ENCODE data around the gene ASB3. TPM values are rescaled to one million over a fixed set of nuclear protein-coding genes. Genes with fewer than 3 reads are reported as not detected.

Gene ASB3
- polyA plus RNA-seq, 3 donors from 2014 or later = 13.0 to 15.2 (median 13.4) TPM

- no peak for DNase-seq
- Mint-ChIP-seq H3K4me3 (no peak overlapping the region), H3K27me3 (ENCODE audit: low read depth in 3 of 3) (no peaks in the 10 kb centered on the region), H3K4me1 (no peaks in the 10 kb centered on the region), H3K36me3 (no peaks in the 10 kb centered on the region), H3K27ac (no peak overlapping the region), H3K9me3 (peaks cover 0 to 1% (median 0%) of the 10 kb centered on the region in 6 donors)
Measured at GRCh38 chr2:53652131-53652530, 134.6 kb downstream of the ASB3 start.

- DNase-seq = no peak
- Mint-ChIP-seq H3K4me1 (no peaks in the 10 kb centered on the region), H3K36me3 (no peaks in the 10 kb centered on the region), H3K9me3 (peaks cover 0 to 1% (median 0%) of the 10 kb centered on the region in 6 donors), H3K27ac (no peak overlapping the region), H3K4me3 (no peak overlapping the region), H3K27me3 (ENCODE audit: low read depth in 3 of 3) (peaks cover 0 to 2% (median 0%) of the 10 kb centered on the region in 3 donors)
Measured at GRCh38 chr2:53646788-53647187, 140.0 kb downstream of the ASB3 start.

- Mint-ChIP-seq H3K27ac (no peak overlapping the region), H3K36me3 (peaks cover 0 to 3% (median 0%) of the 10 kb centered on the region in 3 donors), H3K4me1 (no peaks in the 10 kb centered on the region), H3K27me3 (ENCODE audit: low read depth in 3 of 3) (peaks cover 0 to 5% (median 3%) of the 10 kb centered on the region in 3 donors), H3K9me3 (no peaks in the 10 kb centered on the region), H3K4me3 (no peak overlapping the region)
- DNase-seq = no peak
Measured at GRCh38 chr2:53641290-53641689, 145.5 kb downstream of the ASB3 start.

- no peak for DNase-seq
- Mint-ChIP-seq H3K27me3 (ENCODE audit: low read depth in 3 of 3) (peaks cover 0 to 5% (median 3%) of the 10 kb centered on the region in 3 donors), H3K9me3 (no peaks in the 10 kb centered on the region), H3K4me1 (no peaks in the 10 kb centered on the region), H3K27ac (no peak overlapping the region), H3K4me3 (no peak overlapping the region), H3K36me3 (peaks cover 0 to 3% (median 0%) of the 10 kb centered on the region in 3 donors)
Measured at GRCh38 chr2:53640466-53640865, 146.3 kb downstream of the ASB3 start.

- Mint-ChIP-seq H3K4me3 (no peak overlapping the region), H3K36me3 (peaks cover 0 to 3% (median 0%) of the 10 kb centered on the region in 3 donors), H3K27ac (no peak overlapping the region), H3K4me1 (no peaks in the 10 kb centered on the region), H3K27me3 (ENCODE audit: low read depth in 3 of 3) (peaks cover 0 to 3% (median 3%) of the 10 kb centered on the region in 3 donors), H3K9me3 (no peaks in the 10 kb centered on the region)
- DNase-seq = no peak
Measured at GRCh38 chr2:53636596-53636995, 150.2 kb downstream of the ASB3 start.

GRCh38 chr2:53636109-53636508 lies 150.6 kb downstream of the ASB3 start:
- no peak overlapping the region for H3K4me3 Mint-ChIP-seq
- H3K27ac Mint-ChIP-seq = no peak overlapping the region
- H3K4me1 Mint-ChIP-seq = no peaks in the 10 kb centered on the region
- H3K9me3 Mint-ChIP-seq = no peaks in the 10 kb centered on the region
- peaks cover 0 to 3% (median 3%) of the 10 kb centered on the region in 3 donors for H3K27me3 Mint-ChIP-seq (ENCODE audit: low read depth in 3 of 3)
- DNase-seq = no peak
- H3K36me3 Mint-ChIP-seq = peaks cover 0 to 3% (median 0%) of the 10 kb centered on the region in 3 donors

GRCh38 chr2:53635694-53636093 lies 151.1 kb downstream of the ASB3 start:
- no peak overlapping the region for H3K27ac Mint-ChIP-seq
- peaks cover 0 to 3% (median 0%) of the 10 kb centered on the region in 3 donors for H3K36me3 Mint-ChIP-seq
- H3K27me3 Mint-ChIP-seq (ENCODE audit: low read depth in 3 of 3) = peaks cover 0 to 3% (median 2%) of the 10 kb centered on the region in 3 donors
- DNase-seq = no peak
- no peaks in the 10 kb centered on the region for H3K4me1 Mint-ChIP-seq
- H3K4me3 Mint-ChIP-seq = no peak overlapping the region
- H3K9me3 Mint-ChIP-seq = no peaks in the 10 kb centered on the region

- no peaks in the 10 kb centered on the region for H3K9me3 Mint-ChIP-seq
- no peak overlapping the region for H3K4me3 Mint-ChIP-seq
- no peak overlapping the region for H3K27ac Mint-ChIP-seq
- no peak for DNase-seq
- peaks cover 2 to 10% (median 2%) of the 10 kb centered on the region in 3 donors for H3K27me3 Mint-ChIP-seq (ENCODE audit: low read depth in 3 of 3)
- no peaks in the 10 kb centered on the region for H3K36me3 Mint-ChIP-seq
- no peaks in the 10 kb centered on the region for H3K4me1 Mint-ChIP-seq
Measured at GRCh38 chr2:53633441-53633840, 153.3 kb downstream of the ASB3 start.

- DNase-seq = no peak
- Mint-ChIP-seq H3K27me3 (ENCODE audit: low read depth in 3 of 3) (peaks cover 1 to 10% (median 2%) of the 10 kb centered on the region in 3 donors), H3K4me1 (no peaks in the 10 kb centered on the region), H3K36me3 (no peaks in the 10 kb centered on the region), H3K9me3 (peaks cover 0 to 4% (median 0%) of the 10 kb centered on the region in 6 donors), H3K27ac (no peak overlapping the region), H3K4me3 (no peak overlapping the region)
Measured at GRCh38 chr2:53632714-53633113, 154.0 kb downstream of the ASB3 start.

GRCh38 chr2:53632126-53632460 lies 154.7 kb downstream of the ASB3 start:
- H3K4me3 Mint-ChIP-seq = no peak overlapping the region

GRCh38 chr2:53631313-53632125 lies 155.2 kb downstream of the ASB3 start:
- DNase-seq = no peak
- no peak overlapping the region for H3K27ac Mint-ChIP-seq

More at GRCh38 chr2:53632126-53632460, 154.7 kb downstream of the ASB3 start:
- Mint-ChIP-seq H3K27me3 (ENCODE audit: low read depth in 3 of 3) (peaks cover 0 to 7% (median 2%) of the 10 kb centered on the region in 3 donors), H3K4me1 (no peaks in the 10 kb centered on the region), H3K27ac (no peak overlapping the region), H3K36me3 (no peaks in the 10 kb centered on the region), H3K9me3 (peaks cover 0 to 8% (median 0%) of the 10 kb centered on the region in 6 donors)
- no peak for DNase-seq

GRCh38 chr2:53630026-53630606 lies 156.6 kb downstream of the ASB3 start:
- H3K36me3 Mint-ChIP-seq = no peaks in the 10 kb centered on the region
- no peak overlapping the region for H3K27ac Mint-ChIP-seq
- H3K27me3 Mint-ChIP-seq (ENCODE audit: low read depth in 3 of 3) = peaks cover 0 to 9% (median 2%) of the 10 kb centered on the region in 3 donors
- H3K4me1 Mint-ChIP-seq = no peaks in the 10 kb centered on the region
- H3K9me3 Mint-ChIP-seq = peaks cover 0 to 8% (median 0%) of the 10 kb centered on the region in 6 donors
- no peak for DNase-seq
- H3K4me3 Mint-ChIP-seq = no peak overlapping the region

More at GRCh38 chr2:53631313-53632125, 155.2 kb downstream of the ASB3 start:
- no peaks in the 10 kb centered on the region for H3K4me1 Mint-ChIP-seq
- peaks cover 0 to 8% (median 0%) of the 10 kb centered on the region in 6 donors for H3K9me3 Mint-ChIP-seq
- no peak overlapping the region for H3K4me3 Mint-ChIP-seq
- H3K27me3 Mint-ChIP-seq (ENCODE audit: low read depth in 3 of 3) = peaks cover 0 to 7% (median 2%) of the 10 kb centered on the region in 3 donors
- H3K36me3 Mint-ChIP-seq = no peaks in the 10 kb centered on the region

- Mint-ChIP-seq H3K4me1 (no peaks in the 10 kb centered on the region), H3K4me3 (no peak overlapping the region), H3K27me3 (ENCODE audit: low read depth in 3 of 3) (peaks cover 0 to 9% (median 2%) of the 10 kb centered on the region in 3 donors), H3K36me3 (no peaks in the 10 kb centered on the region), H3K9me3 (peaks cover 0 to 8% (median 0%) of the 10 kb centered on the region in 6 donors), H3K27ac (no peak overlapping the region)
- no peak for DNase-seq
Measured at GRCh38 chr2:53629501-53629900, 157.3 kb downstream of the ASB3 start.

GRCh38 chr2:53629001-53629400 lies 157.8 kb downstream of the ASB3 start:
- H3K36me3 Mint-ChIP-seq = no peaks in the 10 kb centered on the region
- H3K27me3 Mint-ChIP-seq (ENCODE audit: low read depth in 3 of 3) = peaks cover 0 to 9% (median 3%) of the 10 kb centered on the region in 3 donors
- H3K9me3 Mint-ChIP-seq = peaks cover 0 to 8% (median 0%) of the 10 kb centered on the region in 6 donors
- no peaks in the 10 kb centered on the region for H3K4me1 Mint-ChIP-seq
- no peak overlapping the region for H3K4me3 Mint-ChIP-seq
- no peak overlapping the region for H3K27ac Mint-ChIP-seq
- no peak for DNase-seq

Data from immature natural killer cell (primary cell).